ENCODE data around the gene PRKAG3.

DNA sequence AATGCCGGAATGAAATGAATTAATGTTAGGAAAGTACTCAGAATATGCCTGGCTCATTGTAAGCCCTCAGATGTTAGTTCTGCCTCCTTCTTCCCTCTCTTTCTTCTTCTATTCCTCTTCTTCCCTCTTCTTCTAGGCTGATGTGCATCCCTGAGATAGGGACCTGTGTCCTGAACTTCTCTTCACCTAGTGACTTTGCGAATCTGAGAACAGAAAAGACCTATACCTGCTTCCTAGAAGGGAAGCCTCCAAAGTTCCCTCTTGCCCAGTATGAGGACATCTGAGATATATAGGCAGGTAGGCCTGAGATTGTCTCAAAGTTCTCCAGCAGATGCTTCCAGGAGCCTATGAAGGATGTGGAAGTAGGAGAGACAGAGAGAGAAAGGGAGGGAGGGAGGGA, 57.7 kb downstream of the PRKAG3 start:
- TF ChIP-seq, protein P1, sequence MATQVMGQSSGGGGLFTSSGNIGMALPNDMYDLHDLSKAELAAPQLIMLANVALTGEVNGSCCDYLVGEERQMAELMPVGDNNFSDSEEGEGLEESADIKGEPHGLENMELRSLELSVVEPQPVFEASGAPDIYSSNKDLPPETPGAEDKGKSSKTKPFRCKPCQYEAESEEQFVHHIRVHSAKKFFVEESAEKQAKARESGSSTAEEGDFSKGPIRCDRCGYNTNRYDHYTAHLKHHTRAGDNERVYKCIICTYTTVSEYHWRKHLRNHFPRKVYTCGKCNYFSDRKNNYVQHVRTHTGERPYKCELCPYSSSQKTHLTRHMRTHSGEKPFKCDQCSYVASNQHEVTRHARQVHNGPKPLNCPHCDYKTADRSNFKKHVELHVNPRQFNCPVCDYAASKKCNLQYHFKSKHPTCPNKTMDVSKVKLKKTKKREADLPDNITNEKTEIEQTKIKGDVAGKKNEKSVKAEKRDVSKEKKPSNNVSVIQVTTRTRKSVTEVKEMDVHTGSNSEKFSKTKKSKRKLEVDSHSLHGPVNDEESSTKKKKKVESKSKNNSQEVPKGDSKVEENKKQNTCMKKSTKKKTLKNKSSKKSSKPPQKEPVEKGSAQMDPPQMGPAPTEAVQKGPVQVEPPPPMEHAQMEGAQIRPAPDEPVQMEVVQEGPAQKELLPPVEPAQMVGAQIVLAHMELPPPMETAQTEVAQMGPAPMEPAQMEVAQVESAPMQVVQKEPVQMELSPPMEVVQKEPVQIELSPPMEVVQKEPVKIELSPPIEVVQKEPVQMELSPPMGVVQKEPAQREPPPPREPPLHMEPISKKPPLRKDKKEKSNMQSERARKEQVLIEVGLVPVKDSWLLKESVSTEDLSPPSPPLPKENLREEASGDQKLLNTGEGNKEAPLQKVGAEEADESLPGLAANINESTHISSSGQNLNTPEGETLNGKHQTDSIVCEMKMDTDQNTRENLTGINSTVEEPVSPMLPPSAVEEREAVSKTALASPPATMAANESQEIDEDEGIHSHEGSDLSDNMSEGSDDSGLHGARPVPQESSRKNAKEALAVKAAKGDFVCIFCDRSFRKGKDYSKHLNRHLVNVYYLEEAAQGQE (IDR thresholded peaks at IDR 0.05; ENCODE audit: insufficient read depth in 1 of 2, low read depth in 2 of 2, low read length in 2 of 2): no peak
- TF ChIP-seq TAF1 (IDR thresholded peaks at IDR 0.05; ENCODE audit: borderline replicate concordance, insufficient read depth, low read length): no peak
- TF ChIP-seq FOXP2 (optimal IDR thresholded peaks at IDR 0.05; ENCODE audit: borderline replicate concordance, extremely low read depth, extremely low read length, insufficient read depth): no peak
- TF ChIP-seq POLR2AphosphoS5 (IDR thresholded peaks at IDR 0.05; ENCODE audit: low read depth, low read length): no peak
